LNCAP (cell line): ENCODE measurements around the gene NKIRAS2.

Experiments used
- TF ChIP-seq, protein P1 (sequence below): fragments of 450-650 bp; IDR thresholded peaks from 2 replicates; pipeline ENCODE4 v1.5.1; 2017; ENCODE audit warnings: mild to moderate bottlenecking

NKIRAS2 gene

DNA sequence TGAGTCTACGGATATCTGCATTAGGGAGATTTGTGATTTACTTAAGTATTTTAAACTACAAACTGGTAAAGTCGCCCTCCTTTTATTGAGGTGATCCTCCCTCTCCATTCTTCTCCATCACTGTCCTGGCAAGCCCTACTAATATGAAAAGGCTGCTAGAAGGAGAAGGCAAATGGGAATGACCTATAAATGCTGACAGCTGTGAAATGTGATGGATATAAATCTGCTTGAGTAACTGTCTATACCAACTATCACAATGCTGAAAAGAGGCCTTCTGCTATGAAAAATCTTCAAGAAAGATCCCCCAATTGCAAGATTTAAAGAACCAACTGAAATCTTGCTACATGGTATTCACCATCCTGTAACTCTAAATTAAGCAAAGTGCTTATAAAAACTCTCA, 18.2 kb upstream of the NKIRAS2 start:
- TF ChIP-seq, protein P1, sequence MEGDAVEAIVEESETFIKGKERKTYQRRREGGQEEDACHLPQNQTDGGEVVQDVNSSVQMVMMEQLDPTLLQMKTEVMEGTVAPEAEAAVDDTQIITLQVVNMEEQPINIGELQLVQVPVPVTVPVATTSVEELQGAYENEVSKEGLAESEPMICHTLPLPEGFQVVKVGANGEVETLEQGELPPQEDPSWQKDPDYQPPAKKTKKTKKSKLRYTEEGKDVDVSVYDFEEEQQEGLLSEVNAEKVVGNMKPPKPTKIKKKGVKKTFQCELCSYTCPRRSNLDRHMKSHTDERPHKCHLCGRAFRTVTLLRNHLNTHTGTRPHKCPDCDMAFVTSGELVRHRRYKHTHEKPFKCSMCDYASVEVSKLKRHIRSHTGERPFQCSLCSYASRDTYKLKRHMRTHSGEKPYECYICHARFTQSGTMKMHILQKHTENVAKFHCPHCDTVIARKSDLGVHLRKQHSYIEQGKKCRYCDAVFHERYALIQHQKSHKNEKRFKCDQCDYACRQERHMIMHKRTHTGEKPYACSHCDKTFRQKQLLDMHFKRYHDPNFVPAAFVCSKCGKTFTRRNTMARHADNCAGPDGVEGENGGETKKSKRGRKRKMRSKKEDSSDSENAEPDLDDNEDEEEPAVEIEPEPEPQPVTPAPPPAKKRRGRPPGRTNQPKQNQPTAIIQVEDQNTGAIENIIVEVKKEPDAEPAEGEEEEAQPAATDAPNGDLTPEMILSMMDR: no peak

- TF ChIP-seq, protein P1: no peak
Measured at GRCh38 chr17:42002175-42002791, 17.6 kb upstream of the NKIRAS2 start.

DNA sequence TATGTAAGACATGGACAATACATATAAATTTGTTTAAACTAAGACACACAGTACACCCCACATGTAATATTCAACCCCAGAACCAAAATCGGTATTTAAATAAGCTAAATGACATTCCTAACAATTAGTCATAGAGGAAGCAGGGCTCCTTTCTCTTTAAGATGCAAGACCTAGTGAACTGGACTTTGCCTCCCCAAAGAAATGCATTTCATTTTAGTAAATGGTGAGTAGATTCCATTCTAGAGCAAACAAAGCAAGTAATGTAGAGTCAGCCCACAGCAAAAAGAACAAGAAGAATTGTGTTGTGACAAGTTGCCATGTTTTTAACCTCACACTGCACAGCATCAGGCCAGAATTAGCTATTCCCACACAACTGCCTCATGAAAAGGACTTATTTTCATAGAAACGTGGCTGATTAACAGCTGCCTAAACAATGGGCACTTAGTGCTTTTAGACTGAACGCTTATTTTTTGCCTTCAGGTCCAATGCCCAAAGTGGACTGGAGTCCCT, 17.0 kb upstream of the NKIRAS2 start:
- TF ChIP-seq, protein P1: no peak

DNA sequence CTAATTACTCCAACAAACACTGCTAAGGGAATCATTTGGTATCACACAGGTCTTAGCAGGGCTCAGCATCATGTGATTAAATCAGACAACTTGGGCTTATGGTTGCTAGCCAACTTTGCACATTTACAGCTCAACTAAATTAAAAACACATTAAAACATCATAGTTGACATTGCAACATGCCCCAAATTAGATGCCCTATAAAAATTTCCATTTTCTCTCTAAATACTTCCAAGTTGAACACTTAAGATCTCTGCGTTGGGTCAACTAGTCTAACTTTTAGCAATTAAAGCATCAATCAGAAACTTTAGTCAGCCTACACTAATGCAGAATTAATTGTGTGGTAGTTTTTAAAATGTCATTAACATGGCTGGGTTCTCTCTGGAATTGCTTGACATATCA, 14.7 kb upstream of the NKIRAS2 start:
- TF ChIP-seq, protein P1: no peak

GRCh38 chr17:42009170-42009569, 10.7 kb upstream of the NKIRAS2 start:
- TF ChIP-seq, protein P1: no peak

- TF ChIP-seq, protein P1: no peak
Measured at GRCh38 chr17:42010898-42011516, 8.9 kb upstream of the NKIRAS2 start.

GRCh38 chr17:42016411-42016831, 3.5 kb upstream of the NKIRAS2 start:
- TF ChIP-seq, protein P1: no peak
